ENCODE measurements around the gene KLF11. TPM values are rescaled to one million over a fixed set of nuclear protein-coding genes. Genes with fewer than 3 reads are reported as not detected.

Gene KLF11
- 6.6 and 9.3 TPM in 2 replicates for total RNA-seq

GRCh38 chr2:10043256-10043905 is at the start of gene KLF11:
Gene KLF11, plus strand, starts transcription at chr2:10043550. Its CDS starts 167 bp downstream, at chr2:10043717.

GRCh38 chr2:10079870-10080535 is 36.7 kb downstream of the KLF11 start, which contains the start of gene CYS1:
Gene CYS1, minus strand, starts transcription at chr2:10080411. Its CDS starts 188 bp downstream, at chr2:10080223.

Other genes with a start within 250 kb of the KLF11 start
- gene TAF1B, start 200.1 kb upstream of the KLF11 start, total RNA-seq, result 13.2 and 14.3 TPM in 2 replicates
- 2.3 and 10.1 TPM in 2 replicates for gene GRHL1, start 91.9 kb upstream of the KLF11 start, total RNA-seq
- gene CYS1, start 36.9 kb downstream of the KLF11 start, total RNA-seq, result 1.3 and 4.1 TPM in 2 replicates
- 22.4 and 136 TPM in 2 replicates for gene RRM2, start 79.2 kb downstream of the KLF11 start, total RNA-seq

Measured in hair follicular keratinocyte (primary cell).